IPS DF 19.7 (cell line): Measurements from ENCODE around the gene RASSF3.

Experiments
- DNase-seq: peaks from one replicate; pipeline ENCODE4 v3.0.0-alpha.2; 2013; ENCODE audit warnings: low read depth, low spot score

Gene RASSF3

GRCh38 chr12:64669270-64669842, 59.1 kb downstream of the RASSF3 start:
- DNase-seq = no peak

- no peak for DNase-seq
Observed at GRCh38 chr12:64670019-64670418, 59.7 kb downstream of the RASSF3 start.

GRCh38 chr12:64670919-64671639, 60.8 kb downstream of the RASSF3 start:
- DNase-seq = no peak

GRCh38 chr12:64671681-64672080, 61.4 kb downstream of the RASSF3 start:
- DNase-seq = no peak

- DNase-seq = no peak
Observed at GRCh38 chr12:64672925-64673409, 62.7 kb downstream of the RASSF3 start.

GRCh38 chr12:64673490-64674169, 63.3 kb downstream of the RASSF3 start:
- DNase-seq = no peak

GRCh38 chr12:64674367-64674922, 64.2 kb downstream of the RASSF3 start:
- DNase-seq = no peak

- no peak for DNase-seq
Observed at GRCh38 chr12:64675795-64676194, 65.5 kb downstream of the RASSF3 start.

GRCh38 chr12:64678248-64678647, 68.0 kb downstream of the RASSF3 start:
- no peak for DNase-seq

GRCh38 chr12:64678835-64679234, 68.5 kb downstream of the RASSF3 start:
- no peak for DNase-seq

- no peak for DNase-seq
Observed at GRCh38 chr12:64679487-64680001, 69.2 kb downstream of the RASSF3 start.

- DNase-seq = no peak
Observed at GRCh38 chr12:64680235-64680634, 69.9 kb downstream of the RASSF3 start.

- DNase-seq = no peak
Observed at GRCh38 chr12:64681200-64682052, 71.1 kb downstream of the RASSF3 start.

GRCh38 chr12:64682572-64683277, 72.4 kb downstream of the RASSF3 start:
- DNase-seq = no peak

- no peak for DNase-seq
Observed at GRCh38 chr12:64683816-64684543, 73.7 kb downstream of the RASSF3 start.

GRCh38 chr12:64685050-64685449, 74.8 kb downstream of the RASSF3 start:
- DNase-seq = no peak

GRCh38 chr12:64685605-64686004, 75.3 kb downstream of the RASSF3 start:
- DNase-seq = no peak

GRCh38 chr12:64687816-64688215, 77.5 kb downstream of the RASSF3 start:
- DNase-seq = no peak

GRCh38 chr12:64688219-64688618, 77.9 kb downstream of the RASSF3 start:
- no peak for DNase-seq

GRCh38 chr12:64688715-64689114, 78.4 kb downstream of the RASSF3 start:
- no peak for DNase-seq
